GM21367 (cell line): ENCODE results near the gene SNX32.

Source experiments
- ATAC-seq: cut with Tn5 transposase; IDR thresholded peaks from one replicate; pipeline ENCODE4 v1.9.1; 2021; ENCODE audit not compliant: unreplicated experiment

Gene SNX32

GRCh38 chr11:65854852-65855837 lies 21.4 kb downstream of the SNX32 start:
- no peak for ATAC-seq

GRCh38 chr11:65855927-65856363 lies 22.2 kb downstream of the SNX32 start:
- no peak for ATAC-seq

DNA sequence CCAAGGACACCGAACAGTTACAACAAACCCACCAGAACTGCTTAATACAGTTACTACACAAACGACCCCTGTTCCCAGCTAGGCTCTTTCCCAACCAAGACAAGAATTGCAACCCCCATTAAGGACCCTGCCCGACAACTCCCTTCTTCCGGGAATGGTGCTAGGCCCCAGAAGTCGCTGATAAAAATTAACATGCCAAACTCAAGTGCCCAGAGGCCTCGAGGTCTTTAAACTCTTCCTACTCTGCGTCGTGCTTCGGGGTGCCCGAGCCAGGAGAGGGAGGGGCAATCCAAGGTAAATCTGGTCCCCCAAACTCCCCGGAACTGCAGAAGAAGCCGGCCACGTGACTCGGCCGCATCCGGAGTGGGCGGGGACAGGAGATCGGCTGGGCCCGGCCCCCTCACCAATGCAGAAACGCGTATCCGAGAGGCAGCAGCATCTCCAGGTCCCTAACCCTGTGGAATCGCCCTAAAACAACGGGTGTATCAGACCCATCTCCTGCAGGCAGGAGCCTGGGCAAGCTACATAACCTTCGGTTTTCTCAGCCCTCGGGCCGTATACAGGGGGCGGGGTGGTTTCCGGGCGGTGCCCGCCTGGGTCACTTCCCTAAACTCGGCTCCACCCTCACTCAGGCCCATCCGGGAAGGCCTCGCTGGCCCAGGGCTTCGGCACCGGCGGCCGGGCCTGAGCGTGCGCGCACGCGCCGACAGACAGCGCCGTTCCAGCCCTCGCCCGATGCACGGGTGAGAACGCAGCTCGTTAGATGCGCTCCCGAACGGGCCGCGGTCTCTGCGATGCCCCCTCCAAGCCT lies 23.1 kb downstream of the SNX32 start:
- ATAC-seq, result no peak

DNA sequence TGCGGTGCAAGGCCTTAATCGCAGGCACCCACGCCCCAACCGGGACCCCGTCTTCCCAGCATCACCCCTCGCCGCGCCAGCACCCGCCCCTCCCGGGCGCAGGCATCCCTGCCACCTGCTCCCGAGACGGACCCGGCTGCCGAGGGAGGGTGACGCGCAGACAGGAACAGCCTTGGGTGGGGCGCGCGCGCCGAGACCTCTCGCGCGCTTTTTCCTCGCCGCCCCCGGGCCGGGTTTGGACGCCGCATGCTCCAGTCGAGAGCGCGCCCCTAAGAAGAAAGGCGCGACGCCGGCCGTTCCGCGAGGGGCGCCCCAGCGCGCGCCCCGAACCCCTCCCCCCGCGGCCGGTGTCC lies 23.7 kb downstream of the SNX32 start:
- ATAC-seq, result peak; percentile 3

GRCh38 chr11:65857853-65858680 lies 24.3 kb downstream of the SNX32 start, which contains the start of gene CFL1:
Gene CFL1, minus strand, starts transcription at chr11:65858180. Its CDS starts 81 bp downstream, at chr11:65858099.
- peak; percentile 36 for ATAC-seq

DNA sequence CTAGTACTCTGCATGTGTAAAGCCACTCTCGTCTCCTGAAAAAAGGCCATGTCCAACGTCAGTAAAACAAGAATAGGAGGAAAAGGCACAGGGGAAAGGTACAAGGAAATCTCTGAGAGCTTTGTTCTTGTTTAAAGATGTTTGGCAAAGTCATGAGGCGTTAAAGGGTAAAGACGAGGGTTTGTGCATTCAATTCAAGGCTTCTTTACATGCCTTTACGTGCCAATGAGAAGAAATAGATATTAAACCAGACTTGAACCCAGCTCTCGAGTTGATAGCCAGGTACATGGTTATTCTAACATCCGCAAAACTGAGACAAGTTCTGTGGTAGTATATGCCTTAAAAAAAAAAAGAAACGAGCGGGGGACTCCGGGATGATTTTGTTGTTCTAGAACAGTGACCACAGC lies 24.9 kb downstream of the SNX32 start:
- ATAC-seq, result no peak

GRCh38 chr11:65859095-65859811 lies 25.5 kb downstream of the SNX32 start:
- peak; percentile 38 for ATAC-seq

GRCh38 chr11:65859812-65860277 lies 26.1 kb downstream of the SNX32 start:
- no peak for ATAC-seq

GRCh38 chr11:65860278-65861164 lies 26.8 kb downstream of the SNX32 start, which contains the start of gene MUS81:
Gene MUS81, plus strand, starts transcription at chr11:65860433. Its CDS starts 321 bp downstream, at chr11:65860754.
- ATAC-seq, result no peak

DNA sequence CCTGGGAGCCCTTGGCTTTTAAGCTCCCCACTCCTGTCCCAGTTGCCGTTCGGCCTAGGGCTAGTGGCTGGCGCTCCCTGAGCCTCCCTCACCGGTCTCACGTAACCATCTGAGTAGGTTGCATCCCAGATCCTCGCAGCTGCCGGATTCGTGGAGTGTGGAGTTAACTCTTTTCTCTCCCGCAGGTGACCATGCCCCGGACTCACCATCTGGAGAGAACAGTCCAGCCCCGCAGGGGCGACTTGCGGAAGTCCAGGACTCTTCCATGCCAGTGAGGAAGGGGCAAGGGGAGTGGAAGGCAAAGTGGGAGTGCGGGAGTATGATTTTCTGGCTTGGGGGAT lies 27.4 kb downstream of the SNX32 start:
- no peak for ATAC-seq

GRCh38 chr11:65861533-65862183 lies 27.9 kb downstream of the SNX32 start:
- ATAC-seq, result no peak

GRCh38 chr11:65862191-65862735 lies 28.5 kb downstream of the SNX32 start:
- no peak for ATAC-seq

- ATAC-seq, result no peak
These were observed 29.5 kb downstream of the SNX32 start for GRCh38 chr11:65862941-65863888.

DNA sequence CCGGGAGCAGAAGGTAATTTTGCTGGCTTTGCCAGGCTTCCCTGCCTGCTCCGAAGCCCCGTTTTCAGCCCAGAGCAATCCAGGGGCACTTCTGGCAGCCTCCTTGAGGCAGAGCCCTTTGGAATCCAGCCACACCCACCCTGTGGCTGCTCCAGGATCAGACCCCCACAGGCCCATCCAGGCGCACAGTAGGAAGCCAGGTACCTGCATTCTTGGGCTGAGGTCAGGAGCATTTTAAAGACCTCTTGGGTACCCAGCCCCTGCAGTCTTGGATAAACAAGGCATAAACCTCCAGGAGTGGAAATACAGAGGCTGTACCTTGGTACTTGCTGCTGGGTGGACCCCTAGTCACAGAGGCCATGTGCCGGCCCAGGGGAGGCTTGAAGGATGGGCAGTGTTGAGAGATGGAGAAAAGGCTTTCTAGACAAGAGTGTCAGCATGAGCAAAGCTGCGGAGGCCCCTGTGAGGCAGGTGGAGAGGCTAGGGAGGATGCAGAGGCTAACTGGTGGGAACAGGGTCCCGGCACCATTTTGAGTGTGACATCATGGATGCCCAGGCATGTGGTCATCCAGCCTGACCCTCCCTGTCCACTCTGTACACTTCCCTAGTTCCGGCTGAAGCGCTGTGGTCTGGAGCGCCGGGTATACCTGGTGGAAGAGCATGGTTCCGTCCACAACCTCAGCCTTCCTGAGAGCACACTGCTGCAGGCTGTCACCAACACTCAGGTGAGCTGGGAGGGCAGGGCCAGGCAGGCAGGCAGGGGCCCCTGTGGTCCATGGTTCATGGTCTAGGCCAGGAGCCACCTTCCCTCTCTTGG lies 30.3 kb downstream of the SNX32 start:
- no peak for ATAC-seq

GRCh38 chr11:65864706-65865471 lies 31.1 kb downstream of the SNX32 start:
- no peak for ATAC-seq
